Measurements from ENCODE around the gene PDE4B.

DNA sequence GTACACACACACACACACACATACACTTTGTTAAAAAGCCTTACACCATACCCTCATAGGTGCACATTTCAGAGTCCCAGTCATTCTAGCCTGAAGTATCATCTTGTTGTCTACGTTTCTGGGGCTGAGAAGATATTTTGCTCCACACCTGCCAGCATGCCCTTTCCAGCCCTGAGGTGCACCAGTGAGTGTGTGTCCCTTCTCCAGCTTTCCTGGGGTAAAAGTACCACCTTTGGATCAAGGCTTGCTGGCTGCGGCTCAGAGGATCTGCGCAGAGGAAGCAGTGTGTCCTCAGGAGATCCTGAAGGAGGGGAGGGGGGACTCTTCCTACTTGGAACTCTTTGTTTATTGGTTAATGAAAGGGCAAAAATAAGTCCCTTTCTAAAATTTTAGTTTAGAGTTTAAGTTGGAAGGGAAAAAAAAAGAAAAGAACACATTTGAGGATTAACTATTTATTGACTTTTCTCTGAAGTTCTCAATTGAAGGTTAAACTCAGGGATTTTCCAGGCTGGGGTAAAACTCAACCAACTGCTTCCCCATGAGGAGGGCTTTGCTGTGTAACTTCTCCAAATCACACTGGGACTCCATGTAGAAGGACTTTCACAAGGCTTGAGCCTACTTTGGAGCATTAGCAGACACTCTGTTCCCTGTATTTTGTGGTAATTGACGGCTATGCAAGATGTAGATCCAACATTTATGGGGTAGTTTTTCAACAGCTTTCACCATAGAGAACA lies 540.9 kb downstream of the PDE4B start:
- TF ChIP-seq, protein P1, sequence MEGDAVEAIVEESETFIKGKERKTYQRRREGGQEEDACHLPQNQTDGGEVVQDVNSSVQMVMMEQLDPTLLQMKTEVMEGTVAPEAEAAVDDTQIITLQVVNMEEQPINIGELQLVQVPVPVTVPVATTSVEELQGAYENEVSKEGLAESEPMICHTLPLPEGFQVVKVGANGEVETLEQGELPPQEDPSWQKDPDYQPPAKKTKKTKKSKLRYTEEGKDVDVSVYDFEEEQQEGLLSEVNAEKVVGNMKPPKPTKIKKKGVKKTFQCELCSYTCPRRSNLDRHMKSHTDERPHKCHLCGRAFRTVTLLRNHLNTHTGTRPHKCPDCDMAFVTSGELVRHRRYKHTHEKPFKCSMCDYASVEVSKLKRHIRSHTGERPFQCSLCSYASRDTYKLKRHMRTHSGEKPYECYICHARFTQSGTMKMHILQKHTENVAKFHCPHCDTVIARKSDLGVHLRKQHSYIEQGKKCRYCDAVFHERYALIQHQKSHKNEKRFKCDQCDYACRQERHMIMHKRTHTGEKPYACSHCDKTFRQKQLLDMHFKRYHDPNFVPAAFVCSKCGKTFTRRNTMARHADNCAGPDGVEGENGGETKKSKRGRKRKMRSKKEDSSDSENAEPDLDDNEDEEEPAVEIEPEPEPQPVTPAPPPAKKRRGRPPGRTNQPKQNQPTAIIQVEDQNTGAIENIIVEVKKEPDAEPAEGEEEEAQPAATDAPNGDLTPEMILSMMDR (conservative IDR thresholded peaks at IDR 0.05; ENCODE audit: low read length) = no peak
- no peak for TF ChIP-seq EZH2phosphoT487 (IDR thresholded peaks at IDR 0.05; ENCODE audit: borderline replicate concordance)

Data from Loucy (cell line).